ENCODE results near the gene QRFP. TPM values are rescaled to one million over a fixed set of nuclear protein-coding genes. Genes with fewer than 3 reads are reported as not detected.

QRFP gene
- total RNA-seq, 4 donors from 2014 or later: not detected

GRCh38 chr9:130877300-130877699 lies 19.3 kb downstream of the QRFP start:
- peak overlapping the region in 2 of 4 donors; percentile 39 to 77 for H3K27ac ChIP-seq (replicated peaks in 1 of 4)
- no peak overlapping the region for H3K4me3 ChIP-seq
- intact Hi-C loops (cut with DNase I): no loop called here
- H3K9me3 ChIP-seq: no peaks in the 10 kb centered on the region
- WGBS: 93% methylated on average over 6 of the region's 6 CpGs
- H3K27me3 ChIP-seq: no peaks in the 10 kb centered on the region
- no peak for DNase-seq (ENCODE audit: extremely low spot score)
- H3K36me3 ChIP-seq: peaks cover 71 to 100% (median 90%) of the 10 kb centered on the region in 4 donors
- H3K4me1 ChIP-seq: peaks cover 14 to 28% (median 27%) of the 10 kb centered on the region in 4 donors
- TF ChIP-seq EP300 (IDR thresholded peaks at IDR 0.05) (no peak), CTCF (IDR thresholded peaks at IDR 0.05) (no peak)

- peak overlapping the region; percentile 49 to 77 (median 62) for H3K27ac ChIP-seq (replicated peaks in 1 of 4)
- no peak for DNase-seq (ENCODE audit: extremely low spot score)
- peaks cover 54 to 96% (median 81%) of the 10 kb centered on the region in 4 donors for H3K36me3 ChIP-seq
- intact Hi-C loops (cut with DNase I): no loop called here
- no peak overlapping the region for H3K4me3 ChIP-seq
- H3K4me1 ChIP-seq: peaks cover 37 to 54% (median 53%) of the 10 kb centered on the region in 4 donors
- TF ChIP-seq POLR2A (IDR thresholded peaks at IDR 0.05; ENCODE audit: low read depth) (no peak), EP300 (IDR thresholded peaks at IDR 0.05) (no peak), POLR2AphosphoS5 (IDR thresholded peaks at IDR 0.05) (no peak), CTCF (IDR thresholded peaks at IDR 0.05) (no peak)
- H3K27me3 ChIP-seq: no peaks in the 10 kb centered on the region
- 92% methylated on average over 5 of the region's 5 CpGs for WGBS
- H3K9me3 ChIP-seq: no peaks in the 10 kb centered on the region
Measured at GRCh38 chr9:130874783-130875182, 21.8 kb downstream of the QRFP start.

GRCh38 chr9:130873966-130874365 lies 22.6 kb downstream of the QRFP start:
- H3K4me3 ChIP-seq: no peak overlapping the region
- intact Hi-C loops (cut with DNase I): no loop called here
- H3K27me3 ChIP-seq: no peaks in the 10 kb centered on the region
- peaks cover 45 to 62% (median 61%) of the 10 kb centered on the region in 4 donors for H3K4me1 ChIP-seq
- peaks cover 45 to 88% (median 77%) of the 10 kb centered on the region in 4 donors for H3K36me3 ChIP-seq
- no peak for DNase-seq (ENCODE audit: extremely low spot score)
- no peaks in the 10 kb centered on the region for H3K9me3 ChIP-seq
- WGBS: 89% methylated on average over 8 of the region's 8 CpGs
- H3K27ac ChIP-seq (replicated peaks in 1 of 4): peak overlapping the region; percentile 60 to 77 (median 68)
- TF ChIP-seq EP300 (IDR thresholded peaks at IDR 0.05) (no peak), POLR2AphosphoS5 (IDR thresholded peaks at IDR 0.05) (no peak), CTCF (IDR thresholded peaks at IDR 0.05) (no peak), POLR2A (IDR thresholded peaks at IDR 0.05; ENCODE audit: low read depth) (no peak)

GRCh38 chr9:130872912-130873503 lies 23.6 kb downstream of the QRFP start:
- H3K4me3 ChIP-seq: no peak overlapping the region
- TF ChIP-seq POLR2A (IDR thresholded peaks at IDR 0.05; ENCODE audit: low read depth) (no peak), POLR2AphosphoS5 (IDR thresholded peaks at IDR 0.05) (peak in 1 of 2 donors; percentile 58), CTCF (IDR thresholded peaks at IDR 0.05) (no peak), EP300 (IDR thresholded peaks at IDR 0.05) (no peak)
- H3K27ac ChIP-seq (replicated peaks in 1 of 4): peak overlapping the region; percentile 60 to 77 (median 68)
- no peaks in the 10 kb centered on the region for H3K27me3 ChIP-seq
- H3K4me1 ChIP-seq: peaks cover 48 to 71% (median 70%) of the 10 kb centered on the region in 4 donors
- no peaks in the 10 kb centered on the region for H3K9me3 ChIP-seq
- WGBS: 80% methylated on average over 10 of the region's 15 CpGs
- DNase-seq (ENCODE audit: extremely low spot score): no peak
- intact Hi-C loops (cut with DNase I): no loop called here
- H3K36me3 ChIP-seq: peaks cover 36 to 78% (median 67%) of the 10 kb centered on the region in 4 donors

GRCh38 chr9:130872508-130872907 lies 24.1 kb downstream of the QRFP start:
- Histone ChIP-seq H3K36me3 (peaks cover 34 to 77% (median 64%) of the 10 kb centered on the region in 4 donors), H3K4me1 (peaks cover 48 to 76% (median 75%) of the 10 kb centered on the region in 4 donors), H3K4me3 (no peak overlapping the region), H3K27me3 (no peaks in the 10 kb centered on the region), H3K9me3 (no peaks in the 10 kb centered on the region), H3K27ac (replicated peaks in 1 of 4) (peak overlapping the region; percentile 60 to 77 (median 68))
- TF ChIP-seq POLR2AphosphoS5 (IDR thresholded peaks at IDR 0.05): no peak
- no peak for TF ChIP-seq EP300 (IDR thresholded peaks at IDR 0.05)
- no peak for TF ChIP-seq POLR2A (IDR thresholded peaks at IDR 0.05; ENCODE audit: low read depth)
- TF ChIP-seq CTCF (IDR thresholded peaks at IDR 0.05): no peak
- WGBS: 80% methylated on average over 9 of the region's 9 CpGs
- intact Hi-C loops (cut with DNase I): no loop called here
- no peak for DNase-seq (ENCODE audit: extremely low spot score)

Measured in esophagus muscularis mucosa (tissue), 4 donors.